Ramos (cell line): Measurements from ENCODE around the gene ZNF117.
"Not testable (repeated sequence)": the region's sequence is repeated elsewhere in the genome, so short reads cannot be mapped to it uniquely, and the experiment has no call there.

ENCODE experiments used
- in situ Hi-C: fragments of 300-500 bp; cut with MboI; formaldehyde crosslinking; loops from one replicate; pipeline ENCODE4 v1.14.3; 2022; ENCODE audit warnings: low sequenced_read_pairs; ENCODE audit not compliant: unreplicated experiment

The ZNF117 gene

GRCh38 chr7:64990936-64991335 lies at the start of gene ZNF117:
Gene ZNF117 (minus strand): TSS chr7:64991036.
- in situ Hi-C loops = no loop called here

DNA sequence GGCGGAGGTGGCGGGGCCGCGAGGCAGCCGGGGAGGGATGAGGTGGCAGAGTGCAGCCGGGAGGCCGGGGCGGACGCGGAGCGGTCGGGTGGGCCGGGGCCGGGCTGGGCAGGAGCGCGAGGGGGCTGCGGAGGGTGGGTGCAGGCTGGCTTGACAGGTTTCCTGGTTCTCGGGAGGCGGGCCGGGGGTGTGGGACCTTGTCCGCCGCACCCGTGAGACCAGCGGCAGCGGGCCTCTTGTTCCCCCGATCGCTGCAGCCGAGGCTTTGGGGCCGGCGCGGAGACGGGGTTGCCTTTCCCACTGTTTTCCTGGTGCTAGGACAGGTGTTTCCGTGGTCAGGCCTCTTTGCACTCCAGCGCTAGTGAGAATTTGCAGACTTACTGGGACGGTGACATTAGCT lies 47.9 kb upstream of the ZNF117 start:
- in situ Hi-C loops = not testable (repeated sequence)

GRCh38 chr7:65037740-65038688 lies 47.2 kb upstream of the ZNF117 start:
- in situ Hi-C loops = no loop called here

DNA sequence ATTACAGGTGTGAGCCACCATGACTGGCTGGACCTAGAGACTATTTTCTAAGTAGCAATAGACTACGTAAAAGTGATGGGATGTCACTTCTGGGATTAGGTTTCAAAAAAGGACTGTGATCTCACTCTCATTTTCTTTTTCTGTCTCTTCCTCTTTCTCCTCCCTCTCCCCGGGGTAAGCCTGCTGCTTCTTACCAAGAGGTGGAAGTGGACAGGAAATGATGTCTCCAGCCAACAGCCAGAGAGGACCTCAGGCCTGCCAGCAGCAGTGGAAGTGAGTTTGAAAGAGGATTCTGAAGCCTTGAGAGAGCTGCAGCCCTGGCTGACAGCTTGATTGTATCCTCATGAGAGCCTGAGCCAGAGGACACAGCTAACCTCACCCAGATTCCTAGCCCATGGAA lies 45.7 kb upstream of the ZNF117 start:
- in situ Hi-C loops = not testable (repeated sequence)

GRCh38 chr7:65035469-65035868 lies 44.6 kb upstream of the ZNF117 start:
- in situ Hi-C loops = not testable (repeated sequence)

DNA sequence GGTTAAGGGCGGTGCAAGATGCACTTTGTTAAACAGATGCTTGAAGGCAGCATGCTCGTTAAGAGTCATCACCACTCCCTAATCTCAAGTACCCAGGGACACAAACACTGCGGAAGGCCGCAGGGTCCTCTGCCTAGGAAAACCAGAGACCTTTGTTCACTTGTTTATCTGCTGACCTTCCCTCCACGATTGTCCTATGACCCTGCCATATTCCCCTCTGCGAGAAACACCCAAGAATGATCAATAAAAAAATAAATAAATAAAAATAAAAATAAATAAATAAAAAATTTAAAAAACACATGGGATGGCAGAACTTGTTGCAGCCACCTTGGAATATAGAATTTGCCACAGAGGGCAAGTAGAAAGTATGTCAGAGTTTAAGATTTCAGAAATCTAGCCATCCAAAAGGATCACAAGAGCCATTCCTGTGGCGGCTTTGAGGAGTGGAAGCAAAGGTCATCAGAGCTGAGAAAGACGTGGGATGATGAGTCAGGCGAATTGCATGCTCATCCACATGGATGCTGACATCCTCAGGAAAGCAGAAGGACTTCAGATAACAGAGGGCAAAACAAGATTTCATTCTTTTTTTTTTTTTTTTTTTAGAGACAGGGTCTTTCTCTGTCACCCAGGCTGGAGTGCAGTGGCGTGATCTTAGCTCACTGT lies 43.4 kb upstream of the ZNF117 start:
- in situ Hi-C loops = not testable (repeated sequence)

- in situ Hi-C loops = not testable (repeated sequence)
Observed at GRCh38 chr7:65033391-65033790, 42.6 kb upstream of the ZNF117 start.

GRCh38 chr7:65025023-65025422 lies 34.2 kb upstream of the ZNF117 start:
- in situ Hi-C loops = not testable (repeated sequence)

GRCh38 chr7:65020978-65021377 lies 30.1 kb upstream of the ZNF117 start:
- in situ Hi-C loops = not testable (repeated sequence)

DNA sequence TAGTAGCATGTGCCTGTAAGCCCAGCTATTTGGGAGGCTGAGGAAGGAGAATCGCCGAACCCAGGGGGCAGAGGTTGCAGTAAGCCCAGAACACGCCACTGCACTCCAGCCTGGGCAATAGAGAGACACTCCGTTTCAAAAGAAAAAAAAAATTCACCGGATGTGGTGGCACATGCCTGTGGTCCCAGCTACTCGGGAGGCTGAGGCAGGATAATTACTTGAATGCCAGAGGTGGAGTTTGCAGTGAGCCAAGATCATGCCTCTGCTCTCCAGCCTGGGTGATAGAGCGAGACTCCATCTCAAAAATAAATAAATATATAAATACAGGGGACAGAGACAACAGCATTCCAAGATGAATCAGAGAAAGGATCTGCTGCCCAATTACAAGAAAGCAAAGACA lies 19.0 kb upstream of the ZNF117 start:
- in situ Hi-C loops = not testable (repeated sequence)

- in situ Hi-C loops = not testable (repeated sequence)
Observed at GRCh38 chr7:65009394-65009793, 18.6 kb upstream of the ZNF117 start.

DNA sequence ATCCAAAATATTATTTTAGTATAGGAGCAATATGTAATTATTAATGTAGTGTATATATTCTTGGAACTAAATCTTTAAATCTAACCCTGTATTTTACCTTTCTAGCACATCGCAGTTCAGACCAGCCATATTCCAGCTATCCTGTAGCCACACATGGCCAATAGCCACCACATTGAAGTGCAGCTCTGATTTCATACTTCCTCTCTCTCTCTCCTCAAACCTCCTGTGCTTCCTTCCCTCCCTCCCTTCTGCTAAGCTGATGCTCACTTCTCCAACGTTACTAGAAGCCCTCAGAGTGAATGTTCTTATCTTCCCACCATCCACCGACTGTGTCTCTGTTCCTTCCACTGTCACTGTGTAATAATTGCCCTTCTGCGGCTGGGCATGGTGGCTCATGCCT lies 16.2 kb upstream of the ZNF117 start:
- in situ Hi-C loops = not testable (repeated sequence)

DNA sequence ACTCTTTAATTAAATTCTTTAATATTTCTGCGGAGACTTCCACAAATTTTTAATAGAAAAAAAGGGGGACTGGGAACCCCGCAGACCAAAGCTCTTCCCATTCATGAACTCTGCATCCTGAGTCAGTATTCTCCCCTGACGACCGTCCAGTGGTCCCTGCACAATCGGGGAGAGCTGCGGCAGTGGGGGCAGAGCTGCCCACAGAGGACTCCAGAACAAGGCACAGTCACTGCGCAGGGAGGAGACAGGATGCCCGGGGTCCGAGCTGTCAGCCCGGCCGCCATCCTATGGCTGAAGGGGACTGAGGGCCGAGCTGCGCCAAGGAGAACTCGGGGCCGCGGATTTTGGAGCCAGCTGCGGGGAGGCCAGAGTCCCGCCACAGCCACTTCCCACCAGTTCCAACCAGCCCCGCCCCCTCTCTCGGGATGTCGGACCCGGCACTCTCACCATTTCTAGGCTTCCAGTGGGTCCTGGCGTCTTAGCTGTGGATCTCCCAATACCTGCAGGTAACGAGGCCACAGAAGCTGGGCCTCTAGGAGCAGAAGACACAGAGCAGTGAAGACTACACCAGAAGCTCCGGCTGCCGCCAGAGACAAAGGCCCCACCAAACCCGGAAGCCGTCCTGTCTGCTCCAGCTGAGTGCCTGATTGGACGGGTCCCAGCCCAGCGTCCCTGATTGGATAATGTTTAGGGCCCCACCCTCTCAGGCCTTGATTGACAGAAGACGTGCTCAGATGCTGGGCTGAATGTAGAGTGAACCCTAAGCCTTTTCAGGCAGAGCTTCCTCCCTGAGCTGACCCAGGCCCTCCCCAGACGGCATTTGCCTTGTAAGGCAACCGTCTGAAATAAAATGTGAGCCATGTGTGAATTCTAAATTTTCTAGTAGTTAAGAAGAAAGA lies 15.5 kb upstream of the ZNF117 start, which contains the start of gene ERV3-1:
TSS of gene ERV3-1 (minus strand) at position 594 of the 899 bp plus-strand sequence. CDS start 13,661 bp downstream, outside the sequence.
- in situ Hi-C loops = no loop called here

DNA sequence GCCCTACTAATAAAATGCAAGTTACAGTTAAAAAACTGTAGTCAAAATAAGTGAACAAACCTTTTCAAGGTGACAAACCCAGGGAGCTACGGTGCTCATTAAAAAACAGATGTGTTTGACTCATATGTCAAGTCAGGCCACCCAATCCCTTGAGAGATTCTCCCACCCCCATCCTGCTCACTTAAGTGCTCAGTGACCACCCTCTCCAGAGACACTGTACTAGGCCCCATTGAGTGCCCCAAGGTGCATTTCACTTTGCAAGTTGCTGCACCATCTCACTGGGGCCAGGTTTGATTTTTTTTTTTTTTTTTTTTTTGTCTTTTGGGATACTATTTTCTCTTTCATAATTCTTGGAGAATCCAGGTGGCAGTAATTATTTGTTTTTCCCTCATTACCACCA lies 13.7 kb upstream of the ZNF117 start:
- in situ Hi-C loops = no loop called here

- in situ Hi-C loops = no loop called here
Observed at GRCh38 chr7:65002972-65003585, 12.2 kb upstream of the ZNF117 start.

DNA sequence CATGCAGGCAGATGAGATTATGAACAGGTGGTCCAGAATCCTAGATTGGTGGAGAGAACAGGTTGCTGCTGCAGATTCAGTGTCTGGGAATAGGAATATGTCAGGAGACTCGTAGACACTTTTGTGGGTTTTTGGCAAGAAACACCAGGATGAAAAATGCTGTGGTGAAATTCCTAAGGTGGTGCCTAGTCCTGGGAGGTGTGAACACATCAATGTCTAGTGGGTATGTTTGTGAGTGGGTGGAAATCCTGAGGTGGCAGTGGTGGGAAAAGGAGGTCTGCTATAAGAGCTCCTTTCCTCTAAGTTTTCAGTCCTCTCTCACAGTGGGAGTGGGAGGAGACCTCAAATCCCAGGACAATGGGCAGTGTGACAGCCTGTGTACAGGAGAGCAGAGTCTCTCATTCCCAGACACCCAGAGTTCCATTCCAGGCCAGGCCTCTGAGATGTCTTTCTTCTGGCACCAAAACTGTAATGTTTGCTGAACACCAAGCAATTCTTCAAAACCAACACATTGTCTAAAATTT lies 10.5 kb upstream of the ZNF117 start:
- in situ Hi-C loops = no loop called here

GRCh38 chr7:64999165-65000004 lies 8.5 kb upstream of the ZNF117 start:
- in situ Hi-C loops = no loop called here

GRCh38 chr7:64998865-64999164 lies 8.0 kb upstream of the ZNF117 start:
- in situ Hi-C loops = no loop called here

DNA sequence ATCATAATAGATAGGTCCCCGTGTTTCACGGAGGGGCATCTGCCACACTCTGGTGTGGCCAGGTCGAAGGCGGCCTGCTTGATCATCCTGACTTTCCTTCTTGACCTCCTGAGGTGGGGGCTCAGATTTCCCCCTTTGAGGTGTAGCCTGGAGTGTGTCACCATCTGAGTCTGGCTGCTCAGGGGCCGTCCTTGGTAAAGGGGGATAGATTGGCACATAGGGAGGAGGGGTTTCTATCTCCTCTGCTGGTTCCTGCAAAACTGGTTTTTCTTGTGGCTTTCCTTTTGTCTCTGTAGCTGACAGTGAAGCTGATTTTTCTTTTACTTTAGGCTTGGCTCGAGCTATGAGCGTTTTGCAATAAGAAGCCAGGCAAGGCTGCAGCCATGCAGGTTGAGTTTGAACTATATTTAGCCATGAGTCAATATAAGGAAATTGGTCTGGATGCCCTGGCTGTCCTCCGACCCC lies 7.1 kb upstream of the ZNF117 start:
- in situ Hi-C loops = no loop called here
